Globus pallidus (tissue), 1 donor: ENCODE measurements around the gene EFEMP2.

ENCODE experiments used
- DNase-seq: peaks from one replicate; pipeline ENCODE4 v3.0.0-alpha.2; 2015; ENCODE audit warnings: low spot score

EFEMP2 gene

DNA sequence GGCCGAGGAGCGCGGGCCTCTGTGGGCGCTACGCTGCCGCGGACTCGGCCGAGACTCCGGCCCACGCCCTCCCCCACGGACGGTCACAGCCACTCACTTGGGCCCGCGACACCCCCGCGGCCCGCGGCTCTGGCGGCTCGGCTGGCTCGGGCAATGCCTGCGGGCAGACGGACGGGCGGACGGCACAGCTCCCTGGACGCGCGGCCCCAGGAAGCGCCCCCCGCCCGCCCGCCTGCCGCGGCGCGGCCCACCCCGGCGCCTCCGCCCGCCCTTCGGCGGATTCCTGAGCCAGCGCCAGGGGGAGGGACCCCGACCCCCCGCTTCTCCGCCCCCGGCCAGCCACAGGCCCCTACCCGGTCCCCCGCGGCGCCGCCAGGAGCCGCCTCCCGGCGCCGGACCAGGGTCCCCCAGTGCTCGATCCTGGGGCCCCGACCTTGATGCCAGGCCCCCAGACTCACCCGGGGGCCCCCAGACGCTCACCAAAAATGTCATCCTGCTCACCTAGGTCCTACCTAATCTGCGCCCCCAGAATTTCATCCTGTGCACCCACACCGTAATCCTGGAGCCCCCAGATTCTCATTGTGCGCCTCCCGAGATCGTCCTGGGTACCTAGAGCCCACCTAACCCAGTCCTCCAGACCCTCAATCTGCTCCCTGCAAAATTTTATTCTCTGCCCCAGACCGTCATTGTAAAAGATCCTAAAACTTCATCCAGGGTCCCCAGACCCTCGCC, at the start of gene EFEMP2:
Gene EFEMP2 (minus strand): TSS at position 215 of the 732 bp plus-strand sequence. CDS start 446 bp downstream, outside the sequence.
- DNase-seq = no peak

DNA sequence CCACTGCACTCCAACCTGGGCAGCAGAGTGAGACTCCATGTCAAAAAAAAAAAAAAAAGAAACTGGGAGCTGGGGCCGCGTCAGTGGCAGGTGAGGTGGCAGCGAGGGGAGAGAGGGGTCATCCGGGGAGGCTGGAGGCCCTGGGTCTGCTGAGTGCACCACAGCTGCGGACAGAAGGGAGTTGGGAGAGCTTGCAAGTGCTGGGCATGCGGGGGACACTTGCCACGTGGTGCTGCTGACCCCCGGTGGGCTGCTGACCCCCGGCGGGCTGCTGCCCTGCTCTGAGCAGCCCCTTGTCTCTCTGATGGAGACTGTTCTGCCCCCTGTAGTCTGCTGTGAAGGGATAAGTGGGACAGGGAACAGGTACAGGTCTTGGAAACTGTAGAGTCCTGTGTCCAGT, 49.3 kb upstream of the EFEMP2 start:
- no peak for DNase-seq

DNA sequence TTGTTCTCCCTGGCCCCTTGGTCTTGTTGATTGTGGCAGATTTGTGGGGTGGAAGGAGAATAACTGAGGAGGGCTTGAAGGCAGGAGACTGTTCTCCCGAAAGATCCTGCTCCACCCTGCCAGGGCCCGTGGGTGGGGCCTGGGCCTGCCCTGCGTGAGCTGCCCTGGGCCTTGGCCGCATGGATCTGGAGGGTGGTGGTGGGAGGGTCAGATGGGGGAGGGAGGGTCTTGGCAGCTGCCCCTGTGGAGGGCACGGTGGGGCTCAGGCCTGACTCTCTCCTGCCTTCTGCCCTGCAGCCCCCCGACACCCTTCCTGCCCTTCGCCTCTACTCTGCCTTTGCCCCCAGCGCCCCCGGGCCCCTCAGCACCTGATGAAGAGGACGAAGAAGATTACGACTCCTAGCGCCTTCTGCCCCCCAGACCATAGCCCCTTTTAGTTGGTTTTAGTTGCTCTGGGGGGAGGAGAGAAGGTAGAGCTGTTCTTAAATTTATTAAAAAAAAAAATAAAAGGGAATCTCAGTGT, 48.5 kb upstream of the EFEMP2 start:
- DNase-seq = no peak

DNA sequence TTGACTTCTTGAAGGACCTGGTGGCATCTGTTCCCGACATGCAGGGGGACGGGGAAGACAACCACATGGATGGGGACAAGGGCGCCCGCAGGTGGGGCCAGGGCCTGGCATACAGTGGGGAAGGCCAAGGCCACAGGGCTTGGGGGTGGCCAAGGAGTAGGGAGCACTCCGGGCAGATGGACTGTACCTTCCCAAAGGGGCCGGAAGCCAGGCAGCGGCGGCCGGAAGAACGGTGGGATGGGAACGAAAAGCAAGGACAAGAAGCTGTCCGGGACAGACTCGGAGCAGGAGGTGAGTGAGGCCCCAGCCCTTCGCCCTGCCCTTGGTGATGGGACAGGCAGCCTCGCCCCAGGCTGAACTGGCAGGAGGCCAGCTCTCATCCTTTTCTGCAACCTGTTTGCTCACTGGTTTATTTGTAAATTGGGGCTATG, 47.8 kb upstream of the EFEMP2 start:
- no peak for DNase-seq

DNA sequence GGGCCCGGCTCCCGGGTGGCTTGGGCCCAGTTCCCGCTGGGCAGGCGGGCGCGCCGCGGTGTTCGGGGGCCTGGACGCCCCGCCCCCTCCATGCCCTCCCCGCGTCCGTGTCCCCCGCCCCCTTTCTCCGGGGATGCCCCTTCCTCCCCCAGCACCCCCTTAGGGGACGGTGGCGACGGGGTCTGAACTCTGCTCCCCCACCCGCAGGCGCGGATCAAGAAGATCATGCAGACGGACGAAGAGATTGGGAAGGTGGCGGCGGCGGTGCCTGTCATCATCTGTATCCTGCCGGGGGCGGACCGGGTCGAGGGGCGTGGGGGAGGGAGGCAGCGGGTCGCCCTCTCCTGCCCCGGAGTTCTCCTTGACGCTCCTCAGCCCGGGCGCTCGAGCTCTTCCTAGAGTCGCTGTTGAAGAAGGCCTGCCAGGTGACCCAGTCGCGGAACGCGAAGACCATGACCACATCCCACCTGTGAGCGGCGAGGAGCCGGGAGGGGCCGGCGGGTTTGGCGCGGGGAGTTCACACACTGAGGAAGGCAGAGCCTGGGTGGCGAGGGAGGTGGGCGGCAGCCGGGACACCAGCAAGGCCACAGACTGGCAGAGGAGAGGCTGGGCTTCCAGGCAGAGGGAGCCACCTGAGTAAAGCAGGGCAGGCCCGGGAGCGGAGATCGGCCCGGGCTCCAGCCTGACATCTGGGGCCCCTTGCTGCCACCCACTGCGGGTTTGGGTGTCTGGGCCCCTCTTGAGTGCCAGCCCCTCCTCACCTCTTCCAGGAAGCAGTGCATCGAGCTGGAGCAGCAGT, 47.2 kb upstream of the EFEMP2 start:
- DNase-seq = no peak

DNA sequence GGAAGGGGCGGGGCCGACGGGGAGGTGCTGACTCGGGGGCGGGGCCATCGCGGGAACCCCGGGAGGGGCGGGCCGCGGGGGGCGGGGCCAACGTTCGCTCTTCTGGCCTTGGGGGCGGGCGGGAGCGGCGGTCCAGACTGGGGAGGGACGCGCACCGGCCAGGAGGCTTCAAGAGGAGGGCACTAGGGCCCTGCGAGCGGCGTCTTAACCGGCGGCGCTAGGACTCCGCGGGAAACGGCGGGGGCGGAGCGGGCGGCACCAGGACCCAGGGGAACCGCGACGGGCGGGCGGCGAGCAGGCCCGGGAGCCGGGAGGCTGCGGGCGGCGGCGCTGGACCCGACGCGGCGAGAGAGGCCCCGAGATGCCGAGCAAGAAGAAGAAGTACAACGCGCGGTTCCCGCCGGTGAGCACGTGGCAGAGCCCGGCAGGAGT, 46.6 kb upstream of the EFEMP2 start, which contains the start of gene DRAP1:
Gene DRAP1 (plus strand): TSS at position 286 of the 432 bp plus-strand sequence. CDS start 76 bp downstream, at position 362.
- DNase-seq = peak; percentile 99

DNA sequence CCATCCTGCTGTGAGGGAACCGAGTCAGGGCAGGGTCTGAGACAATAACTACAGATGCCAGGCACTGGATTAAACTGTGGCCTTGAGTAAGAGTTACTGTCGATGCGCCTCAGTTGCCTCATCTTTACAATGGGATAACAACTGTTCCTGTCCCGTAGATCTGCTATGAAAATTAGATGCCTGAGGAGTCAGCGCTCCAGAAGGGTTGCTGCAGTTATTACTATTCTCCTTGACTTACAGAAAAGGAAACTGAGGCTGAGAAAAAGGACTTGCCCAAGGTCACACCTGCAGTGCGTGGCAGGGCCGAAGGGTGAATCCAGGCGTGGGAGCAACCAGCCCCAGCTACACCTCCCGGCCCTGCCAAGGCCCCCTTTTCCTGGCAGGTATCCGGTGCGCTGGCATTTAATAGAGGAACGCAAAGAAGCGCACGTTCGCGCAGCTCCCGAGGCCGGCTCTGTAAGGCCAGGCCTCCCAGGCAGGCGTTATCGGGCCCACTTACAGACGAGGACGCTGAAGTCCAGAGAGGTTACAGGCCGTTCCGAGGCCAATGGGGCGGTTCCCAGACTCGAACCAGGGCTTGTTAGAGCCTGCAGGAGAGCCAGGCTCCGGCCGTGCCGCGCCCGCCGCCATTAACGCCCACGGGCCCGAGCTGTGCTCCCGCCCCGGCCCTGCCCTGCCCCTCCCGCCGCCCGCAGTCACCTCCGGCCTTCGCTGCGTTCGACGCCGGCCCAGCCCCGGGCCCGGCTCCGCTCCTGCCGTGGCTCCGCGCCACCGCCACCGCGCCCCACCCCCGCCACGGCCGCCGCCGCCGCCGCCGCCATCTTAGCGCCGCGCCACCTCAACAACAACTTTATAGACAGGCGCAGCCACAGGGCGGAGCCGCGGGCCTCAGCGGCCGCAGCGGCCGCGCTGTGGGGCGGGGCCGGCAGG, 45.9 kb upstream of the EFEMP2 start, which contains the start of gene C11orf68:
Gene C11orf68 (minus strand): TSS at position 852 of the 930 bp plus-strand sequence. CDS start 31 bp downstream, at position 821.
- DNase-seq = no peak

DNA sequence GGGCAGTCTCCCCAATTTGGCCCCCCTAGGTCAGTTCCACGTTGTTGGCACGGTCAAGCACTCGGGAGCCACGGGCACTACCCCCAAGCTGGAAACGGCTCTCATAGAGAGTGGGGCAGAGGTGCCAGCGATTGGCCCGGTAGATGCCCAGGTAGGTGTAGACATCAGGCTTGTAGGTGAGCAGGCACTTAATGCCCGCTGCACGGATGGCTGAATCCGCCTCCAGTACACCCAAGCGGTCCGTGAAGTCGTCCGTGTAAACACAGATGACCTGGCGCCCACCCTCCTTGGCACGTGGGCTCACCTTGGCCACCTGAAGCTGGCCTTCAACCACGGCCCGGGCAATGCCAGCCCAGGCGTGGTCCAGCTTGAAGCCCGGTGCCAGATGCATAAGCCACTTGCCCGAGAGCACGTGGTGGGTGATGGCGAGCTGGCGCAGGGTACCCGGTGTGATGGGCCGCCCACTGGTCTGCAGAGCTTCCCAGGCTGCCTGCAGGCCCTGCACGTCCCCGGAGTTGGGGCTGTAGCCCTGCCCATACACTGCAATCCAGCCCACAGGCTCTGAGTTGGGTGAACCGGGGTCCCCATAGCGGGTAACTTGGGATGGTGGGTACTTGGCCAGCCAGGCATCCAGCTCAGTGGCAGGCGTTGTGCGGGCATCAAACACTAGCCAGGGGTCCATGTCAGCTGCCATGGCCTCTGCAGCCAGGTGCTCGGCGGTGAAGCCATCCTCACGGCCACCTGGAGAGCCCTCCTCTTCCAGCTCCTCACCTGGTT, 45.0 kb upstream of the EFEMP2 start:
- no peak for DNase-seq

DNA sequence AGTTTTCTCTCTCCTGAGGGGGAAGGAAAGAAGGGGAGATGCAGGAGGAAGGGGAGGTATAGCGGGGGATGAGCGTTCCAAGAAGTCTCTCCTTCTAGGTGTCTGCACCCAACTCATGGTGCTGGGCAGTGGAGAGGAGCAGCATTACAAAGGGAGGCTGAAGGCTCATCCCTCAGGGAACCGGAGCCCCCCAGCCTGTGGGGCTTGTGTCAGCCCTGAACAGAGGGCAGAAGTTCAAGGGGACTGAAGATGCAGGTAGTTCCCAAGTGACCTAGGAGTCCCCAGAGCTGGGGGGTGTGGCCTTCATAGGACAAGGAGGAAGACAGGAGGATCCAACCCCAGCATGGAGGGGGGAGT, 44.5 kb upstream of the EFEMP2 start:
- DNase-seq = no peak

DNA sequence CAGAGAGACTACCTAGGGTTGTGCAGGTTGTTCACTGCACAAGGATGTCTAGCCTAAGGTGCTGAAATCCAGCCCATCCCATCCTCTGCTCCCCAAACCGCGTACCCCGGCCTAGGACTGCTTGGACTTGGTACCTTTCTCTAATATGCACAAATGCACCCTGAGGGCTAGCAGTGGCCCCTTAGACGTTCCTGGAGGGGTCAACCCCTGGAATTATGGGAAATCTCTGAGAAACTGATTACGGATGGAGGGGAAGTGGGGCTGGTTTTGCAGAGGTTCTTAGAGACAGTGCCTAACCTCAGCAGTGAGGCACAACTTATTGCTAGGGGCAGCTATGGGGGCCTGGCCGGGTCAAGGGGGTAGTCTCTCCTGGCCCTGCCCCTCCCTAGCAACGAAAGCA, 43.8 kb upstream of the EFEMP2 start:
- no peak for DNase-seq

DNA sequence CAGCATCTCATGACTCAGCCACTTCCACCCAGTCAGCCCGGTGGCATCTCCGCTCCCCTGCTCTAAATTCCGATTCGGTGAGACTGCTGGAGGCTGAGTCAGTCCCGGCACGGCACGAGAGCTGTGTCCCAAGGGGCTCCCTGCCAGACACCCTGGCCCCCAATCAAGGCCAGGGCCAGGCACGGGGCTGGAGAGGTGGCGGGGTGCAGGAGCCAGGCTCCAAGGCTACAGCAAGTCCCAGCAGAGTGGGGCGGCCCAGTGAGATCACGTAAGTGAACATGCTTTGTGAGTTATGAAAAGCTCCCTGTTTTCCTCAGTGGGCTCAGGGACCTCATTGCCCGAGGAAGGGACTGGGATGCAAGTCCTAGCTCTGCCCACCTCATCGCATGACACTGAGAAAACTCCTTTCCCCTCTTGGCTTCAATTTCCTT, 43.2 kb upstream of the EFEMP2 start:
- no peak for DNase-seq

DNA sequence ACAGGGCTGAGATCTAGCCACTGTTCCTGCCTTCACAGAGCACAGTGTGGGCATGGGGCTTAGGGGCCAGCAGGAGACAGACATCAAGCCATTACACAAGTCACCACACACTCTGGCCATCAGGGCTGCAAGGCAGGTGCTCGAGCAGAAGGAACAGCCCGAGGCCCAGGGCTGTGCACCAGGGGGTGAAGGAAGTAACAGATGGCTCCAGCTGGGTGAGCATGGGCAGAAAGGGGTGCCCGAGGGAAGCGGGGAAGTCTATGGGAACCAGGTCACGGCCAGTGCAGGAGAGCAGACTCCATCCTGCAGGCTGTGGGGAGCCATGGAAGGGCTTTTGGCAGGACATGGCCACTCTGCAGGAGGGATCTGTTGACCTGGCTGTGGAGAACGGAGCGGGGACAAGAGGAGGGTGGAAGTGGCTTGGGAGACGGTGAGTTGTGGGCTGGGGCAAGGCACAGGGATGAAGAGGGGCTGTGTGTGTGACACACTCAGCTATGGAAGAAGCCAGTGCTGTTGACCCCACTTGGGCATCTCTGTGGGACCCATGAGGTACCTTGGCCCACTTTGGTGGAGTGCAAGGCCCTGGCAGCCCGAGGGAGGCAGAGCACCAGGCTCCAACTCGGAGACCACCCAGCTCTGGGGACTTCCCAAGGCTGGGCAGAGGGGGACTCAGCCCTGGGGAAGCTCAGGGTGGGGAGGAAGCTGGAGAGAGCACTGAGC, 42.7 kb upstream of the EFEMP2 start:
- no peak for DNase-seq

DNA sequence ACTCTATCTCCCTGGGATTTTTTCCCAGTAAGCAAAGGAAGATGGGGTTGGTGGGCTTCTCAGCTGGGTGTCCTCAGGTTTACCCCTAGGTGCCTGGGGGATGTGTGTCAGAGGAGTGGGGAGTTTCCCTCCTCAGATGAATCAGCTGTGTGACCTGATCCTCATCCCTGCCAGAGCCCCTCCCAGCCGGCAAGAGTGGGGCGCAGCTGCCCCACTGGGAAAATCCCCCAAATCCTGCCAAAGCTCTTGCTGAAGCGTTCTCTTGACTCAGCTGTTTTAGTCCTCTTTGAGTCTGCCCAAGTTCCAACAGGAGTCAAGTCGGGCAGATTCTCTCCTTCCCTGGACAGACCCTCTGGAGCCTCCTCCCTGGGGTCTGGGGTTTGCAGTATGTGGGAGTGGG, 40.2 kb upstream of the EFEMP2 start:
- DNase-seq = no peak

DNA sequence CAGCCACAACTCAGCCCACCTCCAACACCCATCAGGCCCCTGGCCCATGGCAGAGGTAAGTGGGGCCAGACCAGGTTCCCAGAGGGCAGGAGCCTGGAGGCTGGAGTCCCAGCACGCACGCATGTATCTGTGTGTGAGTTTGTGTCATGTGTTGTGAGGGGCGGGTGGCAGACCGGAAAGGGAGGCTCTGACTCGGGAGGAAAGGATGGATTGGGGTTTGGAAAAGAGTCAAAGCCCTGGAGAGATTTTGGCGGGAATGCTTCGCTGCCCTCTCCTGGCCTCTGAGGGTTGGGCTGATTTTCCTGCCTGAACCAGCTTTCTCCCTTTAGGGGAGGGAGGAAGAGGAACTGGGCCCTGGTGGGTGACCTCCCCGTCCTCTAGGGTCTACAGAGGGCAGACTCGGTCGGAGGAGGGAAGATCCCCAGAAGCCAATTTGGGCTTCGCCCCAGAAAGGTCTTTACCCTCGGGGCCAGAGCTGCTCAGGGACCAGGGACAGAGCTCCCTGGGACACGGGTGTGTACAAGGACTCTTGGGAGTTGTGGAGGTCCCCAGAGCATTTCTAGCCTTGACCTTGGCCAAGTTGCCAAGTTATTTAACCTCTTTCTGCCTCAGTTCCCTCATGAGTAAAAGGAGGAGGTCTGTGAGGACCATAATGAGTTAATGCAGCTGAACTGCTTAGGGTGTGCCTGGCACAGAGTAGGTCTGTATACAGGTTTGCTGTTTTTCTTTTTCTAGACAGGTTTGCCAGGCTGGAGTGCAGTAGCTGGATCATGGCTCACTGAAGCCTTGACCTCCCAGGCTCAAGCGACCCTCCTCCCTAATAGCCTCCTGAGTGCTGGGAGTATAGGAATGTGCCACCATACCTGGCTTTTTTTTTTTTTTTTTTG, 39.3 kb upstream of the EFEMP2 start:
- no peak for DNase-seq

DNA sequence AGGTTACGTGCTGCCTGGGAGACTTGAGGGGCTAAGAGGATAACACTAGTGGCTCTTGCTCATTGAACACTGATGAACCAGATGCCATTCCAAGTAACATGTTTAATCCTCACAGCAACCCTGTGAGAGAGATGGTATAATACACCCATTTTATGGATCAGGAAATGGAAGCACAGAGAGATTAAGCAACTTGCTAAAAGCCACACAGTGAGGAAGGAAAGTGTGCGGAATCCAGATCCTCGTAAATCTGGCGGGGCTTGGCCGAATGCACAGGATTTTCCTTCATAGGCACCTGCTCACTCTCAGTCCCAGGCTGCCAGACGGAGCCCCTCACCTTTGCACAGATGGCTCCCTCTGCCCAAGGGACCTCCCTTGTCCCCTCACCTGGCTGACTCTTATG, 35.3 kb upstream of the EFEMP2 start:
- DNase-seq = no peak

DNA sequence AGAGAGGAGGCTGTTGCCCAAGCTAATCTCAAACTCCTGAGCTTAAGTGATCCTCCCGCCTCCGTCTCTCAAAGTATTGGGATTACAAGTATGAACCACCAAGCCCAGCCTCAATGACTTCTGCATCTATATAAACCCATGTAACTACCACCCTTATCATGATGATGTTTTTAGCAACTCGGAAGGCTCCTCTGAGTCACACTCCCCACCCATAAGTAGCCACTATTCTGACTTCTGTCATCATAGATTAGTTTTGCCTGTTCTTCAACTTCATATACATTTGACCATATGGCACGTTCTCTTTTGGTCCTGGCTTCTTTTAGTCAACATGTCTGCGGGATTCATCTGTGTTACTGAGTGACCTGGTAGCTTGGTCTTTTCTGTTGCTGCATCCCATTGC, 34.0 kb upstream of the EFEMP2 start:
- no peak for DNase-seq

DNA sequence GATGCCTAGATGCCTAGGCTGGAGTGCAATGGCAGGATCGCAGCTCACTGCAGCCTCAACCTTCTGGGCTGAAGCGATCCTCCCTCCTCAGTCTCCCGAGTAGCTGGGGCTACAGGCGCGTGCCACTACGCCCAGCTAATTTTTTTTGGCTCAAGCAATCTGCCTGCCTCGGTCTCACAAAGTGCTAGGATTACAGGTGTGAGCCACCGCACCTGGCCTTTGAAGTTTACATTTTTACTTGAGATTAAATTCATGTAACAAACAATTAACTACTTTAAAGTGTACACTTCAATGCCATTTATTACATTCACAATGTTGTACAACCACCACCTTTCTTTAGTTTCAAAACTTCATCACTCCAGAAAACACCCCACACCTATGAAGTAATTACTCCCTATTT, 31.1 kb upstream of the EFEMP2 start:
- DNase-seq = no peak

DNA sequence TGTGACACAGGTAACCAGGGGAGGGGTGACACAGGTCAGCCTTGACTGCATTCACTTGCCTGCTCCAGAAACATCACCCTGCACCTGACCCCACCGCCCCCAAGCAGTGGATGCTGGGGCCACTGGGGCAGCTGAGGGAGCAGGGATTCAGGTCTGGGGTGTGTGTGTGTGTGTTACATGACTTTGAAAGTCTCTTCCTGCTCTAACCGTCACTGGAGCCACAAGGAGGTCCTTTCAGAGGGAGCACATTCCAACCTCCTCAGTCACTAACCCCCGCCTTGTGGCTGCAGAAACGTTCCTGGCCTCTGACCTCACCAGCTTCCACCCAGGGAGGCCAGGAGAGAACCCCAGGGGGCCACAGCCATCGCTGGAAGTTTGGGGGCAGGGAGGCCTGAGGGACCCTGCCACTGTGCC, 30.5 kb upstream of the EFEMP2 start:
- no peak for DNase-seq

DNA sequence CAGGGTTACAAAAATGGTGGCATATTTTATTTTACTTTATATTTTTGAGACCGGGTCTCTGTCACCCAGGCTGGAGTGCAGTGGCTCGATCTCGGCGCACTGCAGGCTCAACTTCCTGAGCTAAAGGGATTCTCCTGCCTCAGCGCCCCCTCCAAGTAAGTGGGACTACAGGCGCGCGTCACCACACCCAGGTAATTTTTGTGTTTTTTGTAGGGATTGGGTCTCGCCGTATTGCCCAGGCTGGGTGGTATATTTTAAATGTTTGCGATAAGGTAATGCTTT, 28.2 kb upstream of the EFEMP2 start:
- DNase-seq = no peak
